Tibial nerve (tissue), 4 donors: Measurements from ENCODE around the gene TMEM72. TPM values are rescaled to one million over a fixed set of nuclear protein-coding genes. Genes with fewer than 3 reads are reported as not detected.

Source experiments
- DNase-seq, 2 donors: peaks; one replicate each; pipeline ENCODE4 v3.0.0-alpha.2; 2019; ENCODE audit warnings: low spot score in 2 of 2
- H3K27ac ChIP-seq, 4 donors: fragments of 200-600 bp; sonication (generic) in 3 of 4; one replicate each; pipeline ENCODE4 v1.5.1; 2017 to 2019; ENCODE audit warnings: mild to moderate bottlenecking in 1 of 4
- H3K27me3 ChIP-seq, 2 donors: fragments of 200-600 bp; sonication (generic) in 1 of 2; one replicate each; pipeline versions ENCODE4 v1.5.1 to v1.6.0; 2017 to 2019
- H3K36me3 ChIP-seq, 3 donors: fragments of 200-600 bp; sonication (generic); one replicate each; pipeline ENCODE4 v1.5.1; 2018 to 2019
- H3K4me1 ChIP-seq, 4 donors: fragments of 200-600 bp; sonication (generic) in 3 of 4; one replicate each; pipeline ENCODE4 v1.5.1; 2017 to 2019
- H3K4me3 ChIP-seq, 4 donors: fragments of 200-600 bp; sonication (generic) in 3 of 4; one replicate each; pipeline ENCODE4 v1.5.1; 2017 to 2019; ENCODE audit warnings: mild to moderate bottlenecking in 1 of 4, moderate library complexity in 1 of 4
- H3K9me3 ChIP-seq, 4 donors: fragments of 200-600 bp; sonication (generic) in 3 of 4; one replicate each; pipeline ENCODE4 v1.5.1; 2017 to 2019
- EP300 ChIP-seq, 2 donors: sonication (generic); formaldehyde crosslinking; IDR thresholded peaks; one replicate each; pipeline ENCODE4 v1.6.1; 2017; ENCODE audit warnings: antibody characterized with exemption in 2 of 2, mild to moderate bottlenecking in 1 of 2
- POLR2A ChIP-seq, 2 donors: fragments of 450-650 bp; IDR thresholded peaks; one replicate each; pipeline ENCODE4 v1.6.1; 2017; ENCODE audit warnings: antibody characterized with exemption in 2 of 2, mild to moderate bottlenecking in 2 of 2, moderate library complexity in 2 of 2
- WGBS, 2 donors: methylation state at CpG; one replicate each; pipeline ENCODE4 v1.1.5; 2018; 5-methylcytosine and 5-hydroxymethylcytosine counted together
- total RNA-seq, 4 donors: library from RNA; depleted of rRNA; stranded (reverse); fragments of >200 nt; gene quantifications; one replicate each; pipeline ENCODE4 v1.1.0, GENCODE V29; 2016
- TF ChIP-seq, protein P1 (sequence below), 5 experiments: fragments of 200-600 bp in 3 of 5; fragments of 450-650 bp in 2 of 5; sonication (generic) in 3 of 5; IDR thresholded peaks; one replicate each; pipeline ENCODE4 v1.5.1; 2016 to 2019; ENCODE audit warnings: antibody characterized with exemption in 5 of 5, mild to moderate bottlenecking in 3 of 5, moderate library complexity in 2 of 5

The TMEM72 gene
- total RNA-seq, 4 donors from 2014 or later = 0.20 to 0.21 TPM; not detected in 2

DNA sequence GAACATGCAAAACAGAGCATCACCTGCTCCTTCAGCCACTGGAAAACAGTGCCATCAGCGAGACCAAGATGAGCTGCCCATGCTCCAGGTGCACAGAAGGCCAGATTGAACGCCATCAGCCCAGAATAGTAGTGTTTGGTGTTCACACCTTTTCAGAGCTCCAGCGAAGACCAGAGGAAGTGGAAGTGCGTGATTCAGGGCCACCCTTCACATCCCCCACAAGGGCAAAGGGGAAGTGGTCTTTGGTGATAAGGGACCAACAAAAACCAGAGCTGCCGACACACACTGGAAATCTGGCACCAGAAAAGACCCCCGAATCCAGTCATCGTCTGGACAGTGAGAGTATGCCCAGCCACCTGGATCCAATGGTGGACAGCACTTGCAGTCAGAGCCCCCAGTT lies 29.5 kb upstream of the TMEM72 start:
- H3K27me3 ChIP-seq = no peaks in the 10 kb centered on the region
- H3K4me3 ChIP-seq = no peak overlapping the region
- H3K36me3 ChIP-seq = no peaks in the 10 kb centered on the region
- DNase-seq = no peak
- H3K27ac ChIP-seq = no peak overlapping the region
- TF ChIP-seq POLR2A (IDR thresholded peaks at IDR 0.05) (no peak), EP300 (IDR thresholded peaks at IDR 0.05) (no peak)
- TF ChIP-seq, protein P1, sequence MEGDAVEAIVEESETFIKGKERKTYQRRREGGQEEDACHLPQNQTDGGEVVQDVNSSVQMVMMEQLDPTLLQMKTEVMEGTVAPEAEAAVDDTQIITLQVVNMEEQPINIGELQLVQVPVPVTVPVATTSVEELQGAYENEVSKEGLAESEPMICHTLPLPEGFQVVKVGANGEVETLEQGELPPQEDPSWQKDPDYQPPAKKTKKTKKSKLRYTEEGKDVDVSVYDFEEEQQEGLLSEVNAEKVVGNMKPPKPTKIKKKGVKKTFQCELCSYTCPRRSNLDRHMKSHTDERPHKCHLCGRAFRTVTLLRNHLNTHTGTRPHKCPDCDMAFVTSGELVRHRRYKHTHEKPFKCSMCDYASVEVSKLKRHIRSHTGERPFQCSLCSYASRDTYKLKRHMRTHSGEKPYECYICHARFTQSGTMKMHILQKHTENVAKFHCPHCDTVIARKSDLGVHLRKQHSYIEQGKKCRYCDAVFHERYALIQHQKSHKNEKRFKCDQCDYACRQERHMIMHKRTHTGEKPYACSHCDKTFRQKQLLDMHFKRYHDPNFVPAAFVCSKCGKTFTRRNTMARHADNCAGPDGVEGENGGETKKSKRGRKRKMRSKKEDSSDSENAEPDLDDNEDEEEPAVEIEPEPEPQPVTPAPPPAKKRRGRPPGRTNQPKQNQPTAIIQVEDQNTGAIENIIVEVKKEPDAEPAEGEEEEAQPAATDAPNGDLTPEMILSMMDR (IDR thresholded peaks at IDR 0.05) = no peak
- no peaks in the 10 kb centered on the region for H3K9me3 ChIP-seq
- H3K4me1 ChIP-seq = peaks cover 0 to 17% (median 9%) of the 10 kb centered on the region in 4 donors
- WGBS, 2 donors = 86 to 91% methylated on average over 7 of the region's 7 CpGs

DNA sequence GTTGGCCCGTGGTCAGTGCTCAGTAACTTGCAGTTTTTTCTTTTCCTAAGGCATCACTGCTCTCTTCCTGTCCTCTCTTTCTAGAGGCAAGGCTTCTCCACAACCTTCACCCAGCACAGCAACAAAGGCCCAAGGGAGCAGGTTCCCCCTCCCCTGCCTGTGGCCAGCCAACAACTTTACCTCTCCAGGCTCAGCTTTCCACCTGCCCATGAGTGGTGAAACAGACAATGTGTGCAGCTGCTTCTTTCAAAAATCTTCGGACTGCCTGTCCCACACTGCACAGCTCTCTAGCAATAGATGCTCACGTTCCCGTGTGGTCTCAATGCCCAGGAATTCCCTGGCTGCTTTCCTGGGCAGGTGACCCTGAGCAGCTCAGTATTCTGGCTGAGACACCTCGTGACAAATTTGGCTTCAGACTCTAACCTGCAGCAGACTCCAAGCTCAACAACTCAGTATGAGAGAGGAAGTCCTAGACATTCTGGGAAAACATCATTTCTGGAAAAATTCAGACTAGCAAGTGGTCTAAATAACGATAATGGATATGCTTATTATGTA lies 28.9 kb upstream of the TMEM72 start:
- Histone ChIP-seq H3K27me3 (no peaks in the 10 kb centered on the region), H3K4me3 (no peak overlapping the region), H3K27ac (no peak overlapping the region), H3K9me3 (no peaks in the 10 kb centered on the region), H3K4me1 (peaks cover 0 to 17% (median 9%) of the 10 kb centered on the region in 4 donors), H3K36me3 (no peaks in the 10 kb centered on the region)
- WGBS, 2 donors = 71 to 74% methylated on average over 6 of the region's 6 CpGs
- no peak for DNase-seq
- TF ChIP-seq, protein P1 (IDR thresholded peaks at IDR 0.05) = no peak
- TF ChIP-seq POLR2A (IDR thresholded peaks at IDR 0.05) (no peak), EP300 (IDR thresholded peaks at IDR 0.05) (no peak)

DNA sequence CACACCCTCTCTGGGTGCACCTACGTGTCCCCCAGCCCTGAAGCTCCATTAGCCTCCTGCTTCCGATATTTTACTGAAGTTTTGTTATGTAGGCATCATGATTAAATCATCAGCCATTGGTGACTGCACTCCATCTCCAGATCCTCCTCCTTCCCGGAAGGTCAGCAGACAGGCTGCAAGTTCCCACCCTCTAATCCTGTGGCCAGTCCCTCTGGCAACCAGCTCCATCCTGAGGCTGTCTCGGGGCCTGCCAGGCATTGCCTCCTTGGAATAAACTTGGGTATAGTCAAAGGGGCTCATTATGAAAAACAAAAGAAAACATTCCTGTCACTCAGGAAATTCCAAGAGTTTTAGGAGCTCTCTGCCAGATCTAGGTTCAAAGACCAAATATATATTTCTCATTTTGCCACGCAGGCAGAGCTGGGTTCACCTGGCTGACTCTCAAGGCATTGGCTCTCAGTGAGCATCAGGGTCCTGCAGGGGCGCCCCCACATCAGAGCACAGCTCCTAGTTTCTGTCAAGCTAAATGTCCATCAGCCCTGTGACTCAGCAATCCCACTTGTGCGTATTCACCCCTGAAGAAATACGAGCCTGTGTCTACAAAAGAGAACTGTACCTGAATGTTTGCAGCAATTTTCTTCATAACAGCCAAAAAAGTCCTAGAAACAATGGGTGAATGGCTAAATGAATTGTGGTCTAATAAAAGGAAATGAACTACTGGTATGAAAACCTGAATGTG lies 27.4 kb upstream of the TMEM72 start:
- Histone ChIP-seq H3K4me3 (no peak overlapping the region), H3K27ac (no peak overlapping the region), H3K27me3 (no peaks in the 10 kb centered on the region), H3K9me3 (no peaks in the 10 kb centered on the region), H3K4me1 (peaks cover 0 to 12% (median 6%) of the 10 kb centered on the region in 4 donors), H3K36me3 (no peaks in the 10 kb centered on the region)
- DNase-seq = no peak
- 78 to 81% methylated on average over 8 of the region's 8 CpGs for WGBS, 2 donors
- TF ChIP-seq POLR2A (IDR thresholded peaks at IDR 0.05) (no peak), EP300 (IDR thresholded peaks at IDR 0.05) (no peak)
- TF ChIP-seq, protein P1 (IDR thresholded peaks at IDR 0.05) = no peak

DNA sequence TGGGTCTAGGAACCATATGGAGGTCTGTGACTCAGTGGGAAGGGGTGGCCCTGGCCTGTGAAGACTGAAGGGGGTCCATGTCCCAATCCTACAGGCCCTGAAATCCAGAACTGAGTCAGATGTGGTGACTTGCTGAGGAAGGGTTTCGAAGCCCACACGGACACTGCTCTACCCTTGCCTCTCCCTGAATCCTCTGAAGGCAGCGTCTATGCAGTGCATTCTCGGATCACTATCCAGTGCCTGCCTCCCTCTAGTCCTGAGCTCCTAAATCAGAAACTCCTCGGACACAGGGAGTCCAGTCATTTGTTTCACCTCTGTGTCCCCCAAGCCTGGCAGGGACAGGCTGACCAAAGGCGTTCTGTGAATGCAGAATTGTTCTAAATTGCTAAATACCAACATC lies 25.4 kb upstream of the TMEM72 start:
- Histone ChIP-seq H3K27me3 (no peaks in the 10 kb centered on the region), H3K36me3 (no peaks in the 10 kb centered on the region), H3K4me3 (no peak overlapping the region), H3K9me3 (no peaks in the 10 kb centered on the region), H3K27ac (no peak overlapping the region), H3K4me1 (no peaks in the 10 kb centered on the region)
- TF ChIP-seq EP300 (IDR thresholded peaks at IDR 0.05) (no peak), POLR2A (IDR thresholded peaks at IDR 0.05) (no peak)
- TF ChIP-seq, protein P1 (IDR thresholded peaks at IDR 0.05) = no peak
- WGBS, 2 donors = 80 to 83% methylated on average over 6 of the region's 6 CpGs
- no peak for DNase-seq

DNA sequence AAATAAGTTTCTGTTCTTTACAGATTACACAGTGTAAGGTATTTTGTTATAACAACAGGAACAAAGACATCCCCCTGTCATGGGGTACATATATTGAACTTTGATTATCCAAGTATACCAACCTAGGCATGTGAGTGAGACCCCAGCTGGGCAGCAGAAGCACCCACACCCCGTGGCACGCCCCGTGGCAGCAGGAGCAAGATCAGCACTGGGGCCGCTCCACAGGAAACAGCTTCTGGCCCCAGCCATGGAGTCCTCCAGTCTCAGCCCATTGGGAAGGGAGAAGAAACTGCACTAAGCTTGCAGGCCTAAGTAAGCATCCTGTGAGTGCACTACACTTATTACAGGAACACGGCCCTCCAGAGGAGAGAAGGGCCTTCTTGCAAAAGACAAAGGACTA lies 24.2 kb upstream of the TMEM72 start:
- no peaks in the 10 kb centered on the region for H3K9me3 ChIP-seq
- no peaks in the 10 kb centered on the region for H3K4me1 ChIP-seq
- TF ChIP-seq EP300 (IDR thresholded peaks at IDR 0.05) = no peak
- TF ChIP-seq POLR2A (IDR thresholded peaks at IDR 0.05) = no peak
- TF ChIP-seq, protein P1 (IDR thresholded peaks at IDR 0.05) = no peak
- H3K4me3 ChIP-seq = no peak overlapping the region
- WGBS, 2 donors = 91 to 94% methylated on average over 5 of the region's 5 CpGs
- no peak overlapping the region for H3K27ac ChIP-seq
- H3K36me3 ChIP-seq = no peaks in the 10 kb centered on the region
- DNase-seq = no peak
- H3K27me3 ChIP-seq = no peaks in the 10 kb centered on the region
